ENCODE data around the gene PPFIBP2. TPM values are rescaled to one million over a fixed set of nuclear protein-coding genes. Genes with fewer than 3 reads are reported as not detected.

PPFIBP2 gene
- total RNA-seq, 1 experiment from 2014 or later, result 2.2 TPM

DNA sequence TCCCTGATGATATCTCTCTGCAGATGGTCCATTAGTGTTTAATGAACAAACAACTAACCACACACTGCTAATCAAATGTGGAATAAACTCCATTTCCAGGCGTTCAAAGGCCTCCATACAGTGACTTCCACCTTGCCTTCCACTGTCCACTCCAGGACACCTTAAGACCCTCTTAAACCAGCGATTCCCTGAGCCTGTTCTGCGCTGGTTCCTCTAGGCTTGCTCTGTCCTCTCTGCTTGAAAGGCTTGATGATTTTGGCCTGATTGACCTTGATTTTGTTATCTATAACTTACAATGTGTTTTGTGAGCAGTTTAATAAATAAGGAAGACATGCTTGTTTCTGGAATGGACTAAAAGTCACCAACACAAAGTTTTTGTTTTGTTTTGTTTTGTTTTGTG lies 180.4 kb downstream of the PPFIBP2 start:
- no peak for DNase-seq (ENCODE audit: low read depth)

DNA sequence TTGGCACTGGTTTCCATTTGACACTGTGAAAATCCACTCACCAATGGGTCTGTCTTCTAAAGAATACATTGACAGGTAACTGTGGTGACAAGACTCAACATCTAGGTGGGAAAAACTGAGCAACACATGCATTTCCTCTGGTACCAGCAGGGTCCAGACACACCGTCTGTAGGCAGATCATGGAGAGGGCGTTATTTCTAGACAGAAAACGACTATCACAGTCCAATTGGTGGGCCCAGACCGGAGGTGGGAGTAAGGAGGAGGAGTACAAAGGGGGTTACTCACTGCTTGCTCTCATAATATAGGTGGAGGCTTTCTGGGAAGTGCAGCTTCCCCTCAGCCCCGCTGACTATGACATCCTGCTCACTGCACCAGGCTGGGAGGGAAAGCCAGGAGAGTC lies 182.6 kb downstream of the PPFIBP2 start:
- peak; percentile 19 for DNase-seq (ENCODE audit: low read depth)

Other genes starting within 250 kb of the PPFIBP2 start
- gene OLFML1, start 28.5 kb upstream of the PPFIBP2 start, total RNA-seq (2014; rRNA removed; shearing (Covaris generic)), result 0.42 TPM in 1 of 2 replicates, not detected in the other
- 1.1 and 3.2 TPM in 2 replicates for gene CYB5R2, start 159.5 kb downstream of the PPFIBP2 start, total RNA-seq (2014; rRNA removed; shearing (Covaris generic))
- gene OVCH2, start 192.5 kb downstream of the PPFIBP2 start, total RNA-seq (2014; rRNA removed; shearing (Covaris generic)), result not detected in 2 replicates